DOHH2 (cell line): ENCODE measurements around the gene KCNIP4.

Experiments used
- CTCF ChIP-seq: fragments of 200-600 bp; sonication (generic); IDR thresholded peaks from one replicate; pipeline ENCODE4 v1.5.1; 2014; ENCODE audit warnings: antibody characterized with exemption, mild to moderate bottlenecking, low read depth, low read length; ENCODE audit not compliant: poor library complexity, severe bottlenecking
- EZH2phosphoT487 ChIP-seq: fragments of 200-600 bp; sonication (generic); IDR thresholded peaks from 2 replicates; pipeline ENCODE4 v1.6.1; 2017; ENCODE audit warnings: borderline replicate concordance, mild to moderate bottlenecking, antibody characterized with exemption, low read length, moderate library complexity, mixed read lengths

DNA sequence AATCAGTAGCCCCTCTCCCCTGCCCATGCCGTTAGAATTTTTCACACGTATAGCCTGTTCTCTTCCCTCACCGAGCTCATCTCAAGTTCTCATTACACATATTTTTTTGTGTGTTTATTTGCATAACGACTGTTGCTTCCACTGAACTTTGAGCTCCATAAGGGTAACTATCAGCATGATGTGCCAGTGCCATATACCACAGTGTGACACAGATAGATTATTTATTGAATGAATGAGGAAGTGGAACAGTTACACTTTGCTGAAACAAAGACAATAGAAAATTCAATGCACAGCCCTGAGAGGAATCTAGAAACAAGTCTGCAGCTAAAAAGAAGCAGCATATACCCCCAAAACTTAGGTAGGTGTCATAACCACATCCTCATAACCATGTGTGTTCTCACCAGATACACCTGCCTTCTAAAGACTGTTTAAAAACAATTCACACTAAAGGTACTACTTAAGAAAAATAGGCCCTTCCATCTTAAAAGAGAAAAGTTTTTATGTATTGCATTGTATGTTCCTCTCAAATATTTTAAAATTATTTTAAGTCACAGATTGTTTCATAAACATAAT, 858.4 kb downstream of the KCNIP4 start:
- TF ChIP-seq CTCF (no peak), EZH2phosphoT487 (no peak)
